A549 (cell line): ENCODE measurements around the gene SEMA3E. TPM values are rescaled to one million over a fixed set of nuclear protein-coding genes. Genes with fewer than 3 reads are reported as not detected.

Experiments used
- ATAC-seq, 2 experiments: fragments of 200-7000 bp in 1 of 2; fragments of >200 bp in 1 of 2; cut with Nextera tagmentation in 1 of 2; cut with Tn5 transposase in 1 of 2; 3 replicates each; pipeline versions ENCODE4 v1.8.0 to v1.9.1; 2018 to 2020; ENCODE audit warnings: mild to moderate bottlenecking in 1 of 2, moderate library complexity in 1 of 2
- CTCF ChIA-PET: fragments of 300-600 bp; sonication (Branson Sonifier 250); formaldehyde crosslinking; extraction: SDS; loops from one replicate; lab custom pipeline; 2021; ENCODE audit warnings: antibody characterized with exemption, inconsistent platforms; lab: Yijun Ruan, JAX
- POLR2A ChIA-PET: fragments of 350-600 bp; formaldehyde crosslinking; extraction: SDS; loops from one replicate; lab custom pipeline; 2021; ENCODE audit warnings: antibody characterized with exemption, inconsistent platforms; lab: Yijun Ruan, JAX
- DNase-seq, 2 experiments: peaks; one replicate each; pipeline versions ENCODE4 v3.0.0 to v3.0.0-alpha.2; 2011 to 2016; ENCODE audit warnings: low read depth in 1 of 2, low spot score in 1 of 2
- FAIRE-seq: peaks from 2 replicates; lab custom pipeline; 2011; peaks lifted over from hg19 to GRCh38; lab: Jason Lieb, UNC
- H3K27ac ChIP-seq, 2 experiments: fragments of >200 bp; sonication (Bioruptor Twin); formaldehyde crosslinking; 3 replicates each; pipeline ENCODE4 v1.5.1; 2016 to 2017
- H3K4me1 ChIP-seq: fragments of >200 bp; sonication (Bioruptor Twin); formaldehyde crosslinking; 3 replicates; pipeline ENCODE4 v1.6.1; 2016
- H3K4me2 ChIP-seq: fragments of >200 bp; sonication (Bioruptor Twin); formaldehyde crosslinking; 3 replicates; pipeline ENCODE4 v1.6.1; 2016
- H3K4me3 ChIP-seq: fragments of >200 bp; sonication (Bioruptor Twin); formaldehyde crosslinking; 3 replicates; pipeline ENCODE4 v1.5.1; 2016
- H3K9me3 ChIP-seq: fragments of >200 bp; sonication (Bioruptor Twin); formaldehyde crosslinking; 3 replicates; pipeline ENCODE4 v1.6.1; 2016
- CBX2 ChIP-seq: fragments of 200-600 bp; sonication (generic); IDR thresholded peaks from 2 replicates; pipeline ENCODE4 v1.6.1; 2016; ENCODE audit warnings: low read depth, mild to moderate bottlenecking, borderline replicate concordance
- CHD2 ChIP-seq: fragments of 150-350 bp; IDR thresholded peaks from 2 replicates; pipeline ENCODE4 v1.6.1; 2014; ENCODE audit warnings: low read length; ENCODE audit not compliant: partially characterized antibody
- CHD4 ChIP-seq: fragments of 200-600 bp; sonication (generic); IDR thresholded peaks from 2 replicates; pipeline ENCODE4 v1.6.1; 2016; ENCODE audit warnings: antibody characterized with exemption, mild to moderate bottlenecking, borderline replicate concordance
- EP300 ChIP-seq, 2 experiments: fragments of >200 bp; sonication (Bioruptor Twin); formaldehyde crosslinking; IDR thresholded peaks; 2 replicates in 1 of 2; 3 replicates in 1 of 2; pipeline ENCODE4 v1.6.1; 2016 to 2017
- FOSL2 ChIP-seq, 2 experiments: fragments of 450-650 bp in 1 of 2; fragments of >200 bp in 1 of 2; sonication (Bioruptor Twin) in 1 of 2; formaldehyde crosslinking; IDR thresholded peaks; 2 replicates each; pipeline versions ENCODE4 v1.5.0 to v1.6.1; 2016 to 2020; ENCODE audit warnings: mild to moderate bottlenecking in 1 of 2, moderate library complexity in 1 of 2
- FOXS1 ChIP-seq: fragments of 250-450 bp; sonication (Bioruptor Pico); IDR thresholded peaks from 2 replicates; pipeline ENCODE4 v1.5.0; 2020; ENCODE audit warnings: mild to moderate bottlenecking, moderate library complexity
- GATA3 ChIP-seq: IDR thresholded peaks from 2 replicates; pipeline ENCODE4 v1.6.1; 2012; ENCODE audit warnings: borderline replicate concordance
- HOXA7 ChIP-seq: fragments of 250-450 bp; sonication (Bioruptor Pico); IDR thresholded peaks from 2 replicates; pipeline ENCODE4 v1.5.0; 2020; ENCODE audit warnings: mild to moderate bottlenecking, moderate library complexity
- HOXB13 ChIP-seq: fragments of 250-450 bp; sonication (Bioruptor Pico); IDR thresholded peaks from 2 replicates; pipeline ENCODE4 v1.5.0; 2020; ENCODE audit warnings: low read depth, mild to moderate bottlenecking, moderate library complexity
- HOXB5 ChIP-seq: fragments of 250-450 bp; sonication (Bioruptor Pico); IDR thresholded peaks from 2 replicates; pipeline ENCODE4 v1.5.0; 2020; ENCODE audit warnings: mild to moderate bottlenecking, moderate library complexity
- KDM1A ChIP-seq: fragments of 200-600 bp; sonication (generic); IDR thresholded peaks from 2 replicates; pipeline ENCODE4 v1.6.1; 2016; ENCODE audit warnings: low read depth, mild to moderate bottlenecking
- MAFK ChIP-seq: fragments of 450-650 bp; IDR thresholded peaks from 2 replicates; pipeline ENCODE4 v1.6.1; 2014; ENCODE audit not compliant: partially characterized antibody
- MAX ChIP-seq: IDR thresholded peaks from 2 replicates; pipeline ENCODE4 v1.6.1; 2012
- MAZ ChIP-seq: fragments of 150-350 bp; IDR thresholded peaks from 2 replicates; pipeline ENCODE4 v1.6.1; 2014; ENCODE audit warnings: antibody characterized with exemption, low read depth, low read length, borderline replicate concordance
- MYC ChIP-seq: IDR thresholded peaks from 2 replicates; pipeline ENCODE4 v1.6.1; 2012; ENCODE audit warnings: mild to moderate bottlenecking, inconsistent platforms, low read length, improper control_type of control experiment, borderline replicate concordance
- NFE2L2 ChIP-seq: fragments of 150-350 bp; conservative IDR thresholded peaks from 2 replicates; pipeline ENCODE4 v1.6.1; 2014; ENCODE audit warnings: low read length
- NPAS2 ChIP-seq: fragments of 250-450 bp; sonication (Bioruptor Pico); IDR thresholded peaks from 2 replicates; pipeline ENCODE4 v1.8.0; 2022; ENCODE audit warnings: mild to moderate bottlenecking, moderate library complexity, borderline replicate concordance
- POLR2A ChIP-seq: IDR thresholded peaks from 2 replicates; pipeline ENCODE4 v1.6.1; 2012; ENCODE audit warnings: mild to moderate bottlenecking, low read length
- POLR2AphosphoS2 ChIP-seq: conservative IDR thresholded peaks from 2 replicates; pipeline ENCODE4 v1.6.1; 2012; ENCODE audit warnings: low read length, improper control_type of control experiment, inconsistent platforms
- RAD21 ChIP-seq, 2 experiments: fragments of >200 bp in 1 of 2; sonication (Bioruptor Twin) in 1 of 2; formaldehyde crosslinking in 1 of 2; IDR thresholded peaks in 1 of 2; conservative IDR thresholded peaks in 1 of 2; 2 replicates in 1 of 2; 3 replicates in 1 of 2; pipeline ENCODE4 v1.6.1; 2012 to 2018; ENCODE audit warnings: inconsistent platforms in 1 of 2
- SREBF2 ChIP-seq: fragments of 450-650 bp; IDR thresholded peaks from 2 replicates; pipeline ENCODE4 v1.6.1; 2014; ENCODE audit warnings: mild to moderate bottlenecking, moderate library complexity
- TFCP2L1 ChIP-seq: fragments of 250-450 bp; sonication (Bioruptor Pico); IDR thresholded peaks from 2 replicates; pipeline ENCODE4 v1.5.0; 2021; ENCODE audit warnings: mild to moderate bottlenecking
- WGBS: methylation state at CpG from one replicate; pipeline ENCODE4 v1.1.6; 2017; ENCODE audit errors: missing lambda C conversion rate; 5-methylcytosine and 5-hydroxymethylcytosine counted together
- polyA plus RNA-seq, 4 experiments: library from polyadenylated mRNA; depleted of rRNA in 3 of 4; stranded (reverse); fragments of >200 nt; fragmentation: RNase III in 1 of 4; extraction: RNeasy Plus Mini Kit Qiagen cat#74134 plus additional on column Dnase treatment in 1 of 4; gene quantifications; 2 replicates in 3 of 4; 3 replicates in 1 of 4; pipeline ENCODE4 v1.2.3, GENCODE V29; 2011 to 2017
- TF ChIP-seq, protein P1 (sequence below): fragments of 450-650 bp; IDR thresholded peaks from 2 replicates; pipeline ENCODE4 v1.6.1; 2014; ENCODE audit warnings: antibody characterized with exemption
- TF ChIP-seq, protein P2 (sequence below): fragments of 250-450 bp; sonication (Bioruptor Pico); IDR thresholded peaks from 2 replicates; pipeline ENCODE4 v1.5.0; 2021; ENCODE audit warnings: mild to moderate bottlenecking, moderate library complexity, borderline replicate concordance
- TF ChIP-seq, protein P3 (sequence below): fragments of >200 bp; sonication (Bioruptor Twin); formaldehyde crosslinking; IDR thresholded peaks from 3 replicates; pipeline ENCODE4 v1.5.1; 2016

Gene SEMA3E
- polyA plus RNA-seq, 2 of the 4 experiments (the other 2 are of a cell fraction), result 1.4 to 2.3 TPM

GRCh38 chr7:83608716-83609115 is 40.2 kb downstream of the SEMA3E start:
- no peaks in the 10 kb centered on the region for H3K9me3 ChIP-seq
- H3K4me3 ChIP-seq, result no peak overlapping the region
- no peaks in the 10 kb centered on the region for H3K4me1 ChIP-seq
- TF ChIP-seq FOXS1 (no peak), MAZ (no peak), EP300 (IDR thresholded peaks at IDR 0.05) (no peak), POLR2A (no peak), HOXA7 (no peak), RAD21 (conservative IDR thresholded peaks at IDR 0.05 in 1 of 2, IDR thresholded peaks at IDR 0.05 in 1 of 2) (no peak), POLR2AphosphoS2 (no peak), TFCP2L1 (no peak), FOSL2 (IDR thresholded peaks at IDR 0.05) (no peak), FOSL2 (CRISPR knock-in tag; IDR thresholded peaks at IDR 0.05) (no peak), SREBF2 (no peak), CHD4 (no peak), NFE2L2 (no peak), MAX (no peak)
- TF ChIP-seq, protein P1, sequence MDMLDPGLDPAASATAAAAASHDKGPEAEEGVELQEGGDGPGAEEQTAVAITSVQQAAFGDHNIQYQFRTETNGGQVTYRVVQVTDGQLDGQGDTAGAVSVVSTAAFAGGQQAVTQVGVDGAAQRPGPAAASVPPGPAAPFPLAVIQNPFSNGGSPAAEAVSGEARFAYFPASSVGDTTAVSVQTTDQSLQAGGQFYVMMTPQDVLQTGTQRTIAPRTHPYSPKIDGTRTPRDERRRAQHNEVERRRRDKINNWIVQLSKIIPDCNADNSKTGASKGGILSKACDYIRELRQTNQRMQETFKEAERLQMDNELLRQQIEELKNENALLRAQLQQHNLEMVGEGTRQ, result no peak
- TF ChIP-seq, protein P2, sequence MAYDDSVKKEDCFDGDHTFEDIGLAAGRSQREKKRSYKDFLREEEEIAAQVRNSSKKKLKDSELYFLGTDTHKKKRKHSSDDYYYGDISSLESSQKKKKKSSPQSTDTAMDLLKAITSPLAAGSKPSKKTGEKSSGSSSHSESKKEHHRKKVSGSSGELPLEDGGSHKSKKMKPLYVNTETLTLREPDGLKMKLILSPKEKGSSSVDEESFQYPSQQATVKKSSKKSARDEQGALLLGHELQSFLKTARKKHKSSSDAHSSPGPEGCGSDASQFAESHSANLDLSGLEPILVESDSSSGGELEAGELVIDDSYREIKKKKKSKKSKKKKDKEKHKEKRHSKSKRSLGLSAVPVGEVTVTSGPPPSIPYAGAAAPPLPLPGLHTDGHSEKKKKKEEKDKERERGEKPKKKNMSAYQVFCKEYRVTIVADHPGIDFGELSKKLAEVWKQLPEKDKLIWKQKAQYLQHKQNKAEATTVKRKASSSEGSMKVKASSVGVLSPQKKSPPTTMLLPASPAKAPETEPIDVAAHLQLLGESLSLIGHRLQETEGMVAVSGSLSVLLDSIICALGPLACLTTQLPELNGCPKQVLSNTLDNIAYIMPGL (CRISPR knock-in tag), result no peak
- H3K27ac ChIP-seq, result no peak overlapping the region
- 67% methylated on average over 3 of the region's 3 CpGs for WGBS
- DNase-seq (no peak), ATAC-seq (no peak), FAIRE-seq (no peak)
- no peak overlapping the region for H3K4me2 ChIP-seq
- ChIA-PET POLR2A (no interaction called here), CTCF (no interaction called here)

DNA sequence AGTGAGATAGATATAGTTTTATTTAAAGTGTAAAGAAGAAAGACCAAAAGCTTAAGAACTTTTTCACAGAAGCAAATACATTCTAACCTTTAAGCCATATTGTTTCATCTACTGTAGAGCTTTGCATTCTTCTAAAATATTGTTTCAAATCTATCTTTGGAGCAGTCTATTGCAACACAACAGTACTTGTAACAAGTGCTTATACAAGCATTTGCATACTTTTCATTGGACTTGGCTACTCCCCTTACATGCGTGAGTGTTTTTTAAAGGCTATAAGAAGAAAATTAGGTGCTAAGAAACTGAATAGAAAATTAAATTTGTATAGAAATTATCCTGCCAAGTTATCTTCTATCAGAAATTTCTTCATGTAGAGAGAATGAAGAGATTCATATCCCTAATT is 45.3 kb downstream of the SEMA3E start:
- no peak for DNase-seq
- ChIA-PET CTCF (no interaction called here), POLR2A (no interaction called here)
- no peak overlapping the region for H3K27ac ChIP-seq
- ATAC-seq, result no peak
- TF ChIP-seq, protein P2 (CRISPR knock-in tag), result no peak
- TF ChIP-seq, all 56 proteins: peak for 0
- Histone ChIP-seq H3K4me3 (no peak overlapping the region), H3K9me3 (no peaks in the 10 kb centered on the region), H3K4me2 (no peak overlapping the region), H3K4me1 (no peaks in the 10 kb centered on the region)
- no peak for FAIRE-seq
- WGBS, result 92% methylated on average over 1 of the region's 1 CpG

- CTCF ChIA-PET, result no interaction called here
- FAIRE-seq, result no peak
- TF ChIP-seq HOXB13 (CRISPR knock-in tag) (no peak), MAFK (no peak), CHD4 (no peak), MYC (no peak), NFE2L2 (no peak), HOXA7 (no peak), GATA3 (no peak), POLR2AphosphoS2 (no peak), HOXB5 (CRISPR knock-in tag) (no peak), MAX (no peak), SREBF2 (no peak), CBX2 (no peak), NPAS2 (no peak), KDM1A (no peak), CHD2 (no peak), POLR2A (no peak)
- TF ChIP-seq, protein P3, sequence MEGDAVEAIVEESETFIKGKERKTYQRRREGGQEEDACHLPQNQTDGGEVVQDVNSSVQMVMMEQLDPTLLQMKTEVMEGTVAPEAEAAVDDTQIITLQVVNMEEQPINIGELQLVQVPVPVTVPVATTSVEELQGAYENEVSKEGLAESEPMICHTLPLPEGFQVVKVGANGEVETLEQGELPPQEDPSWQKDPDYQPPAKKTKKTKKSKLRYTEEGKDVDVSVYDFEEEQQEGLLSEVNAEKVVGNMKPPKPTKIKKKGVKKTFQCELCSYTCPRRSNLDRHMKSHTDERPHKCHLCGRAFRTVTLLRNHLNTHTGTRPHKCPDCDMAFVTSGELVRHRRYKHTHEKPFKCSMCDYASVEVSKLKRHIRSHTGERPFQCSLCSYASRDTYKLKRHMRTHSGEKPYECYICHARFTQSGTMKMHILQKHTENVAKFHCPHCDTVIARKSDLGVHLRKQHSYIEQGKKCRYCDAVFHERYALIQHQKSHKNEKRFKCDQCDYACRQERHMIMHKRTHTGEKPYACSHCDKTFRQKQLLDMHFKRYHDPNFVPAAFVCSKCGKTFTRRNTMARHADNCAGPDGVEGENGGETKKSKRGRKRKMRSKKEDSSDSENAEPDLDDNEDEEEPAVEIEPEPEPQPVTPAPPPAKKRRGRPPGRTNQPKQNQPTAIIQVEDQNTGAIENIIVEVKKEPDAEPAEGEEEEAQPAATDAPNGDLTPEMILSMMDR, result no peak
Measured at GRCh38 chr7:83599131-83599530, 49.8 kb downstream of the SEMA3E start.

More at GRCh38 chr7:83599131-83599530, 49.8 kb downstream of the SEMA3E start:
- no peak for DNase-seq
- POLR2A ChIA-PET, result no interaction called here
- H3K4me3 ChIP-seq, result no peak overlapping the region
- 77% methylated on average over 1 of the region's 1 CpG for WGBS
- no peaks in the 10 kb centered on the region for H3K4me1 ChIP-seq
- H3K4me2 ChIP-seq, result no peak overlapping the region
- H3K9me3 ChIP-seq, result no peaks in the 10 kb centered on the region
- no peak for ATAC-seq
- H3K27ac ChIP-seq, result no peak overlapping the region
